Right atrium auricular region (tissue), 2 donors: ENCODE measurements around the gene PHGDH. TPM values are rescaled to one million over a fixed set of nuclear protein-coding genes. Genes with fewer than 3 reads are reported as not detected.
A peak's percentile ranks its signal among the peaks of the same experiment; 100 is the strongest.
"Not testable (repeated sequence)": the region's sequence is repeated elsewhere in the genome, so short reads cannot be mapped to it uniquely, and the experiment has no call there.

Source experiments
- DNase-seq: peaks from one replicate; pipeline ENCODE4 v3.0.0-alpha.2; 2019; ENCODE audit warnings: low spot score
- H3K27ac ChIP-seq, 2 donors: fragments of 200-600 bp; sonication (generic); 1 replicate in 1 of 2; 2 replicates in 1 of 2; pipeline ENCODE4 v1.5.1; 2016 to 2019
- H3K27me3 ChIP-seq, 2 donors: fragments of 200-600 bp; sonication (generic); one replicate each; pipeline versions ENCODE4 v1.5.1 to v1.6.0; 2017 to 2019
- H3K36me3 ChIP-seq: fragments of 200-600 bp; sonication (generic); one replicate; pipeline ENCODE4 v1.5.1; 2016
- H3K4me1 ChIP-seq, 2 donors: fragments of 200-600 bp; sonication (generic); one replicate each; pipeline versions ENCODE4 v1.5.1 to v1.6.0; 2017 to 2019
- H3K4me3 ChIP-seq, 2 donors: fragments of 200-600 bp; sonication (generic); 1 replicate in 1 of 2; 2 replicates in 1 of 2; pipeline ENCODE4 v1.5.1; 2017 to 2019; ENCODE audit warnings: mild to moderate bottlenecking in 1 of 2, moderate library complexity in 1 of 2
- H3K9me3 ChIP-seq, 2 donors: fragments of 200-600 bp; sonication (generic); one replicate each; pipeline ENCODE4 v1.5.1; 2019
- CTCF ChIP-seq, 2 donors: fragments of 200-600 bp; sonication (generic); IDR thresholded peaks; one replicate each; pipeline ENCODE4 v1.5.1; 2019; ENCODE audit warnings: antibody characterized with exemption in 2 of 2
- total RNA-seq, 2 donors: library from RNA; depleted of rRNA; stranded (reverse); fragments of >200 nt; gene quantifications; one replicate each; pipeline ENCODE4 v1.1.0, GENCODE V29; 2016

The PHGDH gene
- total RNA-seq, 2 donors from 2014 or later: 23.5 to 29.4 TPM

GRCh38 chr1:119782631-119783325 is 71.0 kb downstream of the PHGDH start:
- Histone ChIP-seq H3K27ac (no peak overlapping the region), H3K4me3 (no peak overlapping the region), H3K36me3 (no peaks in the 10 kb centered on the region), H3K4me1 (no peaks in the 10 kb centered on the region), H3K27me3 (no peaks in the 10 kb centered on the region), H3K9me3 (no peaks in the 10 kb centered on the region)
- no peak for DNase-seq
- TF ChIP-seq CTCF (IDR thresholded peaks at IDR 0.05): no peak

- no peak for TF ChIP-seq CTCF (IDR thresholded peaks at IDR 0.05)
- Histone ChIP-seq H3K27me3 (no peaks in the 10 kb centered on the region), H3K9me3 (no peaks in the 10 kb centered on the region), H3K4me1 (no peaks in the 10 kb centered on the region), H3K4me3 (no peak overlapping the region), H3K27ac (no peak overlapping the region), H3K36me3 (no peaks in the 10 kb centered on the region)
- no peak for DNase-seq
Measured at GRCh38 chr1:119783354-119784185, 71.8 kb downstream of the PHGDH start.

- Histone ChIP-seq H3K27me3 (no peaks in the 10 kb centered on the region), H3K36me3 (no peaks in the 10 kb centered on the region), H3K9me3 (no peaks in the 10 kb centered on the region), H3K27ac (no peak overlapping the region), H3K4me3 (no peak overlapping the region), H3K4me1 (no peaks in the 10 kb centered on the region)
- DNase-seq: peak; percentile 76
- no peak for TF ChIP-seq CTCF (IDR thresholded peaks at IDR 0.05)
Measured at GRCh38 chr1:119784191-119784781, 72.6 kb downstream of the PHGDH start.

- H3K9me3 ChIP-seq, H3K27me3 ChIP-seq, H3K27ac ChIP-seq, H3K4me1 ChIP-seq, H3K4me3 ChIP-seq, H3K36me3 ChIP-seq, DNase-seq: not testable (repeated sequence)
Measured at GRCh38 chr1:119786046-119786445, 74.3 kb downstream of the PHGDH start.

- H3K27me3 ChIP-seq, H3K27ac ChIP-seq, H3K9me3 ChIP-seq, H3K4me1 ChIP-seq, H3K36me3 ChIP-seq, DNase-seq, H3K4me3 ChIP-seq: not testable (repeated sequence)
Measured at GRCh38 chr1:119786473-119787050, 74.8 kb downstream of the PHGDH start.

- Histone ChIP-seq H3K27ac (no peak overlapping the region), H3K4me3 (no peak overlapping the region), H3K36me3 (no peaks in the 10 kb centered on the region), H3K9me3 (no peaks in the 10 kb centered on the region), H3K27me3 (no peaks in the 10 kb centered on the region), H3K4me1 (no peaks in the 10 kb centered on the region)
- DNase-seq: no peak
- no peak for TF ChIP-seq CTCF (IDR thresholded peaks at IDR 0.05)
Measured at GRCh38 chr1:119787776-119788175, 76.0 kb downstream of the PHGDH start.
